ENCODE measurements around the gene GDPD5. TPM values are rescaled to one million over a fixed set of nuclear protein-coding genes. Genes with fewer than 3 reads are reported as not detected.

GDPD5 gene
- total and polyA plus RNA-seq, 4 experiments from 2014 or later: 11.0 to 160 (median 85.7) TPM

GRCh38 chr11:75527130-75527529, 1.4 kb upstream of the GDPD5 start:
- H3K36me3 Mint-ChIP-seq: peaks cover 0 to 5% of the 10 kb centered on the region in 2 donors
- ChIA-PET POLR2A (ENCODE audit: partially characterized antibody) (interaction anchor here (3.2 to 3.6 kb wide), 2 partner anchors 19 to 127 kb away, joined by 13 to 23 read pairs; partner anchors contain the start of gene RPS3), CTCF (ENCODE audit: partially characterized antibody) (interaction anchor here (1.6 to 3.8 kb wide), 3 partner anchors 51 to 138 kb away, joined by 6 to 40 read pairs (median 8); no protein-coding TSS in a partner anchor)
- no peak for DNase-seq
- intact Hi-C loops (cut with micrococcal nuclease): loop anchor here (2.0 kb wide), 1 partner anchor 36 kb away; the partner anchor contains the start of gene SERPINH1
- H3K4me3 Mint-ChIP-seq: peak overlapping the region; percentile 65 to 87 (median 85)
- H3K27ac Mint-ChIP-seq: peak overlapping the region in 5 of 7 donors; percentile 44 to 84 (median 78)
- peaks cover 0 to 2% (median 0%) of the 10 kb centered on the region in 8 donors for H3K9me3 Mint-ChIP-seq
- Histone ChIP-seq H3K4me3 (ENCODE audit: low read length in 2 of 2) (no peak overlapping the region), H3K36me3 (ENCODE audit: insufficient read depth, low read length) (no peaks in the 10 kb centered on the region), H3K4me1 (ENCODE audit: insufficient read depth, low read length) (peaks cover 41% of the 10 kb centered on the region), H3K27ac (ENCODE audit: low read depth, low read length) (no peak overlapping the region), H3K9me3 (ENCODE audit: control insufficient read depth in 1 of 2, low read length in 2 of 2) (no peaks in the 10 kb centered on the region), H3K27me3 (ENCODE audit: insufficient read depth, low read length) (no peaks in the 10 kb centered on the region)
- peaks cover 30 to 72% (median 46%) of the 10 kb centered on the region in 4 donors for H3K4me1 Mint-ChIP-seq
- H3K27me3 Mint-ChIP-seq: no peaks in the 10 kb centered on the region

GRCh38 chr11:75526192-75526541, 426 bp upstream of the GDPD5 start:
- CTCF ChIA-PET (ENCODE audit: partially characterized antibody): interaction anchor here (0.7 to 3.8 kb wide), 11 partner anchors 16 to 137 kb away, joined by 3 to 40 read pairs (median 4); no protein-coding TSS in a partner anchor
- Mint-ChIP-seq H3K36me3 (peaks cover 0 to 10% of the 10 kb centered on the region in 2 donors), H3K4me1 (peaks cover 31 to 72% (median 46%) of the 10 kb centered on the region in 4 donors), H3K9me3 (peaks cover 0 to 2% (median 0%) of the 10 kb centered on the region in 8 donors), H3K27ac (peak overlapping the region; percentile 34 to 91 (median 82)), H3K27me3 (no peaks in the 10 kb centered on the region), H3K4me3 (peak overlapping the region; percentile 79 to 87 (median 85))
- no peaks in the 10 kb centered on the region for H3K27me3 ChIP-seq (ENCODE audit: insufficient read depth, low read length)
- no peak for DNase-seq
- peak overlapping the region; percentile 65 to 67 for H3K4me3 ChIP-seq (ENCODE audit: low read length in 2 of 2)
- H3K4me1 ChIP-seq (ENCODE audit: insufficient read depth, low read length): peaks cover 41% of the 10 kb centered on the region
- intact Hi-C loops (cut with micrococcal nuclease): loop anchor here (1.0 to 2.0 kb wide), 3 partner anchors 37 to 127 kb away; partner anchors contain the start of genes RPS3 and SERPINH1
- POLR2A ChIA-PET (ENCODE audit: partially characterized antibody): interaction anchor here (0.7 to 3.6 kb wide), 13 partner anchors 8 to 251 kb away, joined by 3 to 23 read pairs (median 4); partner anchors contain the start of gene RPS3
- H3K27ac ChIP-seq (ENCODE audit: low read depth, low read length): peak overlapping the region; percentile 51
- H3K9me3 ChIP-seq (ENCODE audit: control insufficient read depth in 1 of 2, low read length in 2 of 2): no peaks in the 10 kb centered on the region
- no peaks in the 10 kb centered on the region for H3K36me3 ChIP-seq (ENCODE audit: insufficient read depth, low read length)

- Histone ChIP-seq H3K36me3 (ENCODE audit: insufficient read depth, low read length) (no peaks in the 10 kb centered on the region), H3K27ac (ENCODE audit: low read depth, low read length) (peak overlapping the region; percentile 62), H3K27me3 (ENCODE audit: insufficient read depth, low read length) (no peaks in the 10 kb centered on the region), H3K4me1 (ENCODE audit: insufficient read depth, low read length) (peaks cover 51% of the 10 kb centered on the region), H3K9me3 (ENCODE audit: control insufficient read depth in 1 of 2, low read length in 2 of 2) (no peaks in the 10 kb centered on the region), H3K4me3 (ENCODE audit: low read length in 2 of 2) (peak overlapping the region; percentile 57 to 67)
- Mint-ChIP-seq H3K27ac (peak overlapping the region; percentile 72 to 96 (median 91)), H3K36me3 (peaks cover 0 to 14% of the 10 kb centered on the region in 2 donors), H3K27me3 (no peaks in the 10 kb centered on the region), H3K9me3 (peaks cover 0 to 2% (median 0%) of the 10 kb centered on the region in 8 donors), H3K4me1 (peaks cover 36 to 69% (median 52%) of the 10 kb centered on the region in 4 donors), H3K4me3 (peak overlapping the region; percentile 89 to 98 (median 92))
- intact Hi-C loops (cut with micrococcal nuclease): loop anchor here (1.0 kb wide), 4 partner anchors 17 to 80 kb away; no protein-coding TSS in a partner anchor
- POLR2A ChIA-PET (ENCODE audit: partially characterized antibody): interaction anchor here (0.7 to 3.6 kb wide), 15 partner anchors 8 to 249 kb away, joined by 3 to 23 read pairs (median 5); partner anchors contain the start of genes RPS3 and SERPINH1
- DNase-seq: peak; percentile 32 to 70 (median 40)
- CTCF ChIA-PET (ENCODE audit: partially characterized antibody): interaction anchor here (0.6 to 3.8 kb wide), 13 partner anchors 8 to 136 kb away, joined by 3 to 40 read pairs (median 4); no protein-coding TSS in a partner anchor
These were observed 892 bp downstream of the GDPD5 start for GRCh38 chr11:75524665-75525432.

GRCh38 chr11:75523811-75524664, 1.7 kb downstream of the GDPD5 start:
- Mint-ChIP-seq H3K9me3 (peaks cover 0 to 2% (median 0%) of the 10 kb centered on the region in 8 donors), H3K27ac (peak overlapping the region; percentile 72 to 96 (median 89)), H3K4me1 (peaks cover 42 to 74% (median 57%) of the 10 kb centered on the region in 4 donors), H3K4me3 (peak overlapping the region; percentile 89 to 98 (median 92)), H3K27me3 (no peaks in the 10 kb centered on the region), H3K36me3 (peaks cover 0 to 15% of the 10 kb centered on the region in 2 donors)
- Histone ChIP-seq H3K36me3 (ENCODE audit: insufficient read depth, low read length) (no peaks in the 10 kb centered on the region), H3K4me3 (ENCODE audit: low read length in 2 of 2) (peak overlapping the region; percentile 57 to 67), H3K9me3 (ENCODE audit: control insufficient read depth in 1 of 2, low read length in 2 of 2) (no peaks in the 10 kb centered on the region), H3K27me3 (ENCODE audit: insufficient read depth, low read length) (no peaks in the 10 kb centered on the region), H3K27ac (ENCODE audit: low read depth, low read length) (peak overlapping the region; percentile 62), H3K4me1 (ENCODE audit: insufficient read depth, low read length) (peaks cover 59% of the 10 kb centered on the region)
- intact Hi-C loops (cut with micrococcal nuclease): no loop called here
- POLR2A ChIA-PET (ENCODE audit: partially characterized antibody): interaction anchor here (0.7 to 3.6 kb wide), 10 partner anchors 13 to 171 kb away, joined by 3 to 23 read pairs (median 6); partner anchors contain the start of genes RPS3 and SERPINH1
- CTCF ChIA-PET (ENCODE audit: partially characterized antibody): interaction anchor here (0.9 to 3.8 kb wide), 8 partner anchors 9 to 244 kb away, joined by 3 to 40 read pairs (median 12); no protein-coding TSS in a partner anchor
- DNase-seq: peak in 2 of 5 donors; percentile 20 to 66

- Histone ChIP-seq H3K27ac (ENCODE audit: low read depth, low read length) (peak overlapping the region; percentile 62), H3K4me3 (ENCODE audit: low read length in 2 of 2) (no peak overlapping the region), H3K36me3 (ENCODE audit: insufficient read depth, low read length) (no peaks in the 10 kb centered on the region), H3K27me3 (ENCODE audit: insufficient read depth, low read length) (no peaks in the 10 kb centered on the region), H3K4me1 (ENCODE audit: insufficient read depth, low read length) (peaks cover 66% of the 10 kb centered on the region), H3K9me3 (ENCODE audit: control insufficient read depth in 1 of 2, low read length in 2 of 2) (no peaks in the 10 kb centered on the region)
- peak in 3 of 5 donors; percentile 28 to 58 (median 39) for DNase-seq
- Mint-ChIP-seq H3K4me3 (peak overlapping the region; percentile 89 to 98 (median 92)), H3K36me3 (peaks cover 0 to 15% of the 10 kb centered on the region in 2 donors), H3K4me1 (peaks cover 47 to 79% (median 62%) of the 10 kb centered on the region in 4 donors), H3K27me3 (no peaks in the 10 kb centered on the region), H3K9me3 (peaks cover 0 to 2% (median 0%) of the 10 kb centered on the region in 8 donors), H3K27ac (peak overlapping the region; percentile 72 to 96 (median 89))
- CTCF ChIA-PET (ENCODE audit: partially characterized antibody): interaction anchor here (0.6 to 3.4 kb wide), 8 partner anchors 10 to 243 kb away, joined by 3 to 24 read pairs (median 4); no protein-coding TSS in a partner anchor
- intact Hi-C loops (cut with micrococcal nuclease): no loop called here
- POLR2A ChIA-PET (ENCODE audit: partially characterized antibody): interaction anchor here (0.7 to 2.2 kb wide), 5 partner anchors 15 to 123 kb away, joined by 3 to 9 read pairs (median 5); no protein-coding TSS in a partner anchor
These were observed 2.6 kb downstream of the GDPD5 start for GRCh38 chr11:75523189-75523588.

All from CD4-positive, alpha-beta memory T cell (primary cell).